Right lobe of liver (tissue), 4 donors: Measurements from ENCODE around the gene KIF1A.

ENCODE experiments used
- POLR2A ChIP-seq: fragments of 450-650 bp; IDR thresholded peaks from one replicate; pipeline ENCODE4 v1.6.1; 2017; ENCODE audit warnings: antibody characterized with exemption, mild to moderate bottlenecking
- TF ChIP-seq, protein P1 (sequence below), 4 donors: fragments of 200-600 bp in 3 of 4; fragments of 450-650 bp in 1 of 4; IDR thresholded peaks; one replicate each; pipeline versions ENCODE4 v1.5.1 to v1.8.0; 2016 to 2022; ENCODE audit warnings: antibody characterized with exemption in 4 of 4, mild to moderate bottlenecking in 2 of 4
- donor health status: DM: no; HTN: no; CAD: no.
- donor health status: DM: no; HTN: no; CAD: no.
- donor health status: DM: no; HTN: yes; CAD: no.

DNA sequence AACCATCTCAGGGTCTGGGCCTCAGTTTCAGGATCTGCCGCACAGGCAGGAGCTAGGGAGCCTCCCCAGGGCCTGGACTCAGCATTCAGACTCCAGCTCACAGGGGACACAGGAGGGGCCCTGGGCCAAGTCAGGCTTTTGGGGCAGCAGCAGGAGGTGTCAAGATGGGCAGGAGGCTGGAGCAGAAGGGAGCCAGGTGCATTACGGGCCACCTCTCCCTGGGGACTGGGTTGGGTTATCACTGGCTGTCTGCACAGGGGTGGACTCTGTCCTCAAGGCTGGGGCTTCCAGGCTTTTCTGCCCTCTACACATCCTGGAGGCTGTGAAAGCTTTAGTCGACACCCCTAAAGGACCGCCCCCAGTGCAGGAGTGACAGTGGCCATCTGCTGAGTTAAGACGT lies 108.3 kb downstream of the KIF1A start:
- TF ChIP-seq, protein P1, sequence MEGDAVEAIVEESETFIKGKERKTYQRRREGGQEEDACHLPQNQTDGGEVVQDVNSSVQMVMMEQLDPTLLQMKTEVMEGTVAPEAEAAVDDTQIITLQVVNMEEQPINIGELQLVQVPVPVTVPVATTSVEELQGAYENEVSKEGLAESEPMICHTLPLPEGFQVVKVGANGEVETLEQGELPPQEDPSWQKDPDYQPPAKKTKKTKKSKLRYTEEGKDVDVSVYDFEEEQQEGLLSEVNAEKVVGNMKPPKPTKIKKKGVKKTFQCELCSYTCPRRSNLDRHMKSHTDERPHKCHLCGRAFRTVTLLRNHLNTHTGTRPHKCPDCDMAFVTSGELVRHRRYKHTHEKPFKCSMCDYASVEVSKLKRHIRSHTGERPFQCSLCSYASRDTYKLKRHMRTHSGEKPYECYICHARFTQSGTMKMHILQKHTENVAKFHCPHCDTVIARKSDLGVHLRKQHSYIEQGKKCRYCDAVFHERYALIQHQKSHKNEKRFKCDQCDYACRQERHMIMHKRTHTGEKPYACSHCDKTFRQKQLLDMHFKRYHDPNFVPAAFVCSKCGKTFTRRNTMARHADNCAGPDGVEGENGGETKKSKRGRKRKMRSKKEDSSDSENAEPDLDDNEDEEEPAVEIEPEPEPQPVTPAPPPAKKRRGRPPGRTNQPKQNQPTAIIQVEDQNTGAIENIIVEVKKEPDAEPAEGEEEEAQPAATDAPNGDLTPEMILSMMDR (IDR thresholded peaks at IDR 0.05), result no peak
- TF ChIP-seq POLR2A, result no peak
